ENCODE data around the gene FOXO1.

FOXO1 gene

GRCh38 chr13:40566811-40567210 is 99.6 kb downstream of the FOXO1 start:
- no peak for TF ChIP-seq EZH2phosphoT487 (conservative IDR thresholded peaks at IDR 0.05; ENCODE audit: low read length)
- TF ChIP-seq CTCF (IDR thresholded peaks at IDR 0.05; ENCODE audit: insufficient read depth, low read length, poor library complexity, severe bottlenecking) = no peak
- Histone ChIP-seq H4K20me1 (ENCODE audit: low read depth, low read length) (peaks cover 39% of the 10 kb centered on the region; the same call in 1 of the 2 replicates), H3K36me3 (ENCODE audit: low read length) (no peaks in the 10 kb centered on the region), H3F3A (ENCODE audit: insufficient read depth) (no peaks in the 10 kb centered on the region), H3K9me3 (ENCODE audit: insufficient read depth, low read length) (no peaks in the 10 kb centered on the region), H3K9me2 (replicated peaks; ENCODE audit: insufficient read depth, low read length) (no peaks in the 10 kb centered on the region), H3K4me2 (ENCODE audit: low read depth, low read length, poor library complexity, severe bottlenecking) (peak overlapping the region; percentile 4), H2AFZ (ENCODE audit: low read depth, low read length, severe bottlenecking) (no peak overlapping the region), H3K4me3 (ENCODE audit: insufficient read depth, low read length, poor library complexity, severe bottlenecking) (no peak overlapping the region), H3K79me2 (ENCODE audit: insufficient read depth, low read length) (peaks cover 100% of the 10 kb centered on the region), H3K9ac (ENCODE audit: low read length) (no peak overlapping the region), H3K27ac (ENCODE audit: low read depth, low read length) (peak overlapping the region; percentile 14; the same call in 1 of the 2 replicates), H3K27me3 (ENCODE audit: low read length) (no peaks in the 10 kb centered on the region)

- Histone ChIP-seq H3K4me3 (ENCODE audit: insufficient read depth, low read length, poor library complexity, severe bottlenecking) (no peak overlapping the region), H3K9me2 (replicated peaks; ENCODE audit: insufficient read depth, low read length) (no peaks in the 10 kb centered on the region), H3K27ac (ENCODE audit: low read depth, low read length) (peak overlapping the region; percentile 12; the same call in 1 of the 2 replicates), H3K9ac (ENCODE audit: low read length) (peak overlapping the region; percentile 10; the same call in 1 of the 2 replicates), H3F3A (ENCODE audit: insufficient read depth) (no peaks in the 10 kb centered on the region), H3K79me2 (ENCODE audit: insufficient read depth, low read length) (peaks cover 100% of the 10 kb centered on the region), H3K27me3 (ENCODE audit: low read length) (no peaks in the 10 kb centered on the region), H3K36me3 (ENCODE audit: low read length) (no peaks in the 10 kb centered on the region), H3K4me2 (ENCODE audit: low read depth, low read length, poor library complexity, severe bottlenecking) (peak overlapping the region; percentile 28), H4K20me1 (ENCODE audit: low read depth, low read length) (peaks cover 31% of the 10 kb centered on the region; the same call in 1 of the 2 replicates), H2AFZ (ENCODE audit: low read depth, low read length, severe bottlenecking) (no peak overlapping the region), H3K9me3 (ENCODE audit: insufficient read depth, low read length) (no peaks in the 10 kb centered on the region)
- no peak for TF ChIP-seq EZH2phosphoT487 (conservative IDR thresholded peaks at IDR 0.05; ENCODE audit: low read length)
- TF ChIP-seq CTCF (IDR thresholded peaks at IDR 0.05; ENCODE audit: insufficient read depth, low read length, poor library complexity, severe bottlenecking) = no peak
These were observed 100.9 kb downstream of the FOXO1 start for GRCh38 chr13:40565282-40566148.

GRCh38 chr13:40564342-40565001 is 102.0 kb downstream of the FOXO1 start:
- TF ChIP-seq EZH2phosphoT487 (conservative IDR thresholded peaks at IDR 0.05; ENCODE audit: low read length) = no peak
- no peaks in the 10 kb centered on the region for H3K9me3 ChIP-seq (ENCODE audit: insufficient read depth, low read length)
- H4K20me1 ChIP-seq (ENCODE audit: low read depth, low read length) = peaks cover 28% of the 10 kb centered on the region; the same call in 1 of the 2 replicates
- H3F3A ChIP-seq (ENCODE audit: insufficient read depth) = no peaks in the 10 kb centered on the region
- H3K9ac ChIP-seq (ENCODE audit: low read length) = 0 out of 2 replicates have a peak overlapping the region, but pooled peaks have one; percentile 13
- H3K4me3 ChIP-seq (ENCODE audit: insufficient read depth, low read length, poor library complexity, severe bottlenecking) = no peak overlapping the region
- H2AFZ ChIP-seq (ENCODE audit: low read depth, low read length, severe bottlenecking) = no peak overlapping the region
- 0 out of 2 replicates have a peak overlapping the region, but pooled peaks have one; percentile 31 for H3K27ac ChIP-seq (ENCODE audit: low read depth, low read length)
- peaks cover 100% of the 10 kb centered on the region for H3K79me2 ChIP-seq (ENCODE audit: insufficient read depth, low read length)
- peaks cover 4% of the 10 kb centered on the region for H3K36me3 ChIP-seq (ENCODE audit: low read length)
- no peaks in the 10 kb centered on the region for H3K27me3 ChIP-seq (ENCODE audit: low read length)
- no peaks in the 10 kb centered on the region for H3K9me2 ChIP-seq (replicated peaks; ENCODE audit: insufficient read depth, low read length)
- H3K4me2 ChIP-seq (ENCODE audit: low read depth, low read length, poor library complexity, severe bottlenecking) = peak overlapping the region; percentile 28

Measured in SU-DHL-6 (cell line).